OCI-LY7 (cell line): ENCODE measurements around the gene CGB5.

Source experiments
- CTCF ChIP-seq: fragments of 200-600 bp; sonication (generic); conservative IDR thresholded peaks from 2 replicates; pipeline ENCODE4 v1.5.1; 2014; ENCODE audit warnings: mild to moderate bottlenecking, antibody characterized with exemption, low read length, moderate library complexity, mixed read lengths
- EZH2phosphoT487 ChIP-seq: fragments of 200-600 bp; sonication (generic); IDR thresholded peaks from 2 replicates; pipeline ENCODE4 v1.6.1; 2018; ENCODE audit warnings: low read depth, borderline replicate concordance, mild to moderate bottlenecking, mixed run types, antibody characterized with exemption, low read length, moderate library complexity, mixed read lengths

GRCh38 chr19:49006905-49007304 is 36.7 kb upstream of the CGB5 start:
- no peak for TF ChIP-seq CTCF
- no peak for TF ChIP-seq EZH2phosphoT487
